ENCODE results near the gene OR6N2. TPM values are rescaled to one million over a fixed set of nuclear protein-coding genes. Genes with fewer than 3 reads are reported as not detected.

The OR6N2 gene
- polyA plus RNA-seq, 1 experiment, result not detected

DNA sequence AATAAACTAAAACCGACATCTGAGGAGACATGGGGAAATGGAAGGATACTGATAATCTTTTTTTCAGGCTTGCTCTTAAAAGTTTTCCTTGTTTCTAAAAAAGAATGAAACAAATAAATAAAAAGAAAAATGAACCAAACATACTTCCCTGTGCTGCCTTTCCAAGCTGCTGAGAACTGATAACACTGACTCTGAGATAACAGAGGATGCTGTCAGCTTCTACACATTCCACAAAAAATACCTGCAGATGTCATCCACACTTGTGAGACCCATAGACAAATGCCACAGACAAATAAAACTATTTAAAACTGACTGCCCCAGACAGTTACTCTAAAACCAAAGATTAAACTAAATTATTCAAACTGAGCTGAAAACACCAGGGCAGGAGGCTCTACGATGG, 48.5 kb downstream of the OR6N2 start:
- H3K27me3 ChIP-seq (ENCODE audit: control insufficient read depth, insufficient read depth, low read length), result no peaks in the 10 kb centered on the region
- no peak overlapping the region for H3K4me3 ChIP-seq (ENCODE audit: low read depth, low read length)
- H3K9me3 ChIP-seq (ENCODE audit: control insufficient read depth, insufficient read depth, low read length), result no peaks in the 10 kb centered on the region
- DNase-seq (ENCODE audit: low read depth, low spot score), result no peak
- TF ChIP-seq, protein P1, sequence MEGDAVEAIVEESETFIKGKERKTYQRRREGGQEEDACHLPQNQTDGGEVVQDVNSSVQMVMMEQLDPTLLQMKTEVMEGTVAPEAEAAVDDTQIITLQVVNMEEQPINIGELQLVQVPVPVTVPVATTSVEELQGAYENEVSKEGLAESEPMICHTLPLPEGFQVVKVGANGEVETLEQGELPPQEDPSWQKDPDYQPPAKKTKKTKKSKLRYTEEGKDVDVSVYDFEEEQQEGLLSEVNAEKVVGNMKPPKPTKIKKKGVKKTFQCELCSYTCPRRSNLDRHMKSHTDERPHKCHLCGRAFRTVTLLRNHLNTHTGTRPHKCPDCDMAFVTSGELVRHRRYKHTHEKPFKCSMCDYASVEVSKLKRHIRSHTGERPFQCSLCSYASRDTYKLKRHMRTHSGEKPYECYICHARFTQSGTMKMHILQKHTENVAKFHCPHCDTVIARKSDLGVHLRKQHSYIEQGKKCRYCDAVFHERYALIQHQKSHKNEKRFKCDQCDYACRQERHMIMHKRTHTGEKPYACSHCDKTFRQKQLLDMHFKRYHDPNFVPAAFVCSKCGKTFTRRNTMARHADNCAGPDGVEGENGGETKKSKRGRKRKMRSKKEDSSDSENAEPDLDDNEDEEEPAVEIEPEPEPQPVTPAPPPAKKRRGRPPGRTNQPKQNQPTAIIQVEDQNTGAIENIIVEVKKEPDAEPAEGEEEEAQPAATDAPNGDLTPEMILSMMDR (IDR thresholded peaks at IDR 0.05; ENCODE audit: low read depth, low read length), result no peak
- H3K27ac ChIP-seq (ENCODE audit: low read depth, low read length), result no peak overlapping the region
- ChIA-PET POLR2A (no interaction called here), CTCF (no interaction called here)

DNA sequence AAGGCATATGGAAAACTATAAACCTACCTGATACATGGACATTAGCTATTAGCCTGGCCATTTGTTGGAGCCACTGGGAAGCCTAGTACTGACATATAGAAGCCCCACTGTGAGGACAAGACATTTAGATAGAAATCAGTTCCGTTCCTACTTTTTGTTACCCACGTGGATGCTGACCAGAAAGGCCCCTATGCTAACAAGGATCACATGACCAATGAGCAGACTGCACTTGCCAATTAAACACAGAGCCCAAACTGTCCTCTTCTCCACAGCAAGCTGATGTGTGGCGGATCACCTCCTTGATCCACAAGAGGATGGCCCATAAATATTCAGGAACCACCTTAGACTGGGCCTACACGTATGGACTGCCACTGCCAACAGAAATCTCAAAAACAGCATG, 49.3 kb downstream of the OR6N2 start:
- no peak overlapping the region for H3K4me3 ChIP-seq (ENCODE audit: low read depth, low read length)
- no peaks in the 10 kb centered on the region for H3K27me3 ChIP-seq (ENCODE audit: control insufficient read depth, insufficient read depth, low read length)
- no peaks in the 10 kb centered on the region for H3K9me3 ChIP-seq (ENCODE audit: control insufficient read depth, insufficient read depth, low read length)
- ChIA-PET POLR2A (no interaction called here), CTCF (no interaction called here)
- DNase-seq (ENCODE audit: low read depth, low spot score), result no peak
- TF ChIP-seq, protein P1 (IDR thresholded peaks at IDR 0.05; ENCODE audit: low read depth, low read length), result no peak
- no peak overlapping the region for H3K27ac ChIP-seq (ENCODE audit: low read depth, low read length)

DNA sequence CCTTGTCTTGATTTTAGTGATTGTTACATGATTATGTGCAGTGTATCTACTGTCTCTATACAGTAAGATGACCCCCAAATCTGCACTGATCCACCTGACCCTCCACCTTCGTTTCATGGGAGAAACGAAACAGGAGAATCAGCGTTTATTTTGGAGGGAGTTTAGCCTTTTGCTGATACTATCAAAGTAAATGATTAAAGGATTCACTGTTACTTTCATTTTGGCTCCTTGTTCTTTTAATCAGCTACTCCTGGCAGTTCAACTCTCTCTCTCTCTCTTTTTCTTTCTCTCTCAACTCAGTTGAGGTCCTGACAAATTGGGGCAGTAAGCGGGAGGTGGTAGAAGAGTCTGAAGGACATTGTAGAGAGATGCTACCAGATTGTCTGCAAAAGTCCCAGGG, 50.6 kb downstream of the OR6N2 start:
- ChIA-PET POLR2A (no interaction called here), CTCF (interaction anchor here (0.7 kb wide), 1 partner anchor 10 kb away, joined by 4 read pairs; no protein-coding TSS in a partner anchor)
- Histone ChIP-seq H3K4me3 (ENCODE audit: low read depth, low read length) (no peak overlapping the region), H3K27me3 (ENCODE audit: control insufficient read depth, insufficient read depth, low read length) (no peaks in the 10 kb centered on the region), H3K27ac (ENCODE audit: low read depth, low read length) (no peak overlapping the region), H3K9me3 (ENCODE audit: control insufficient read depth, insufficient read depth, low read length) (no peaks in the 10 kb centered on the region)
- DNase-seq (ENCODE audit: low read depth, low spot score), result no peak
- TF ChIP-seq, protein P1 (IDR thresholded peaks at IDR 0.05; ENCODE audit: low read depth, low read length), result no peak

DNA sequence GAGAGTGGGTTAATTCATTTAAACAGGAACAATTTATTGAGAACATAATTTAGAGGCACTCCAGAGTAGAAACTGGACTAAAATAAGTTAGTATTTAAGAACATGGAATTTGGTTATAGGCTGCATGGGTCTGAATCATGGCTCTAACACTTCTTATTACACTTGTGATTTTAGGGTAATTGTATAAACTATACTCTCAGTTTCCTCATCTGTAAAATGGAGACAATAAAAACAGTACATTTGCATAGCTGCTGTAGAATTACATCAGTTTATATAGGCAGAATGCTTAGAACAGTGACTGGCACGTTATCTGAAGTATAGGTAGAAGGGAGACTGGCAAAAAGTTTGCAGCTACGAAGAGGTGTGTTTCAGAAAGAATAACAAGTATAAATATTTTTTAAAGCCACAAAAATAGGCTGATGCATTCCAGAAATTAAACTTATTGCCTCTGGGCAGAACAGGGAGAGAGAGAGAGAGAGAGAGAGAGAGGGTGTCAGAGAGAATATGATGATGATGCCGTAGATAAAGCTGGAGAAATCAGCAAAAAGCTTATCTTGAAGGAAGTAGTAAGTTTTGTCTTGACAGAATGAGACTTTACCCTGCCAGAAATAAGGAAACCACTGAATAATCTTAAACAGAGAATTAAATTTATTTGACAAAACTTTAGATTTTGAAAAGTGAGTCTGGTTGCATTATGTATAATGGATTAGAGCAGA, 52.3 kb downstream of the OR6N2 start:
- no peak for DNase-seq (ENCODE audit: low read depth, low spot score)
- no peaks in the 10 kb centered on the region for H3K27me3 ChIP-seq (ENCODE audit: control insufficient read depth, insufficient read depth, low read length)
- H3K9me3 ChIP-seq (ENCODE audit: control insufficient read depth, insufficient read depth, low read length), result no peaks in the 10 kb centered on the region
- TF ChIP-seq, protein P1 (IDR thresholded peaks at IDR 0.05; ENCODE audit: low read depth, low read length), result no peak
- no peak overlapping the region for H3K27ac ChIP-seq (ENCODE audit: low read depth, low read length)
- POLR2A ChIA-PET, result no interaction called here
- H3K4me3 ChIP-seq (ENCODE audit: low read depth, low read length), result no peak overlapping the region
- CTCF ChIA-PET, result no interaction called here

DNA sequence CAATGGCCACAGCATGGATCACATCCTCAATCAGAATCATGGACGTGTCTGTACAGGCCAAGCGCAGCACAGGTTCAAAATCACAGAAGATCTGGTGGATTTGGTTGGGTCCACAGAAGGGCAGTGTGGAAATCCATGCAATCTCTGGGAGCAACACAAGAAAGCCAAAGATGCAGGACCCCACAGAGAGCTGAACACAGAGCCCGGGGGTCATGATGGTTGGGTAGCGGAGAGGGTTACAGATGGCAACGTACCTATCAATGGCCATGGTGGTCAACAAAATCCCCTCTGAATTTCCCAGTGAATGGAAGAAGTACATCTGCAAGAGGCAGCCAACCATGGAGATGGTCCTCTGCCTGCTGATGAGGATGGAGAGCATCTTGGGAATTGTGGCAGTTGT, 56.6 kb downstream of the OR6N2 start:
- CTCF ChIA-PET, result interaction anchor here (0.8 kb wide), 1 partner anchor 274 kb away, joined by 3 read pairs; no protein-coding TSS in a partner anchor
- no peak for DNase-seq (ENCODE audit: low read depth, low spot score)
- H3K27ac ChIP-seq (ENCODE audit: low read depth, low read length), result no peak overlapping the region
- H3K9me3 ChIP-seq (ENCODE audit: control insufficient read depth, insufficient read depth, low read length), result no peaks in the 10 kb centered on the region
- TF ChIP-seq, protein P1 (IDR thresholded peaks at IDR 0.05; ENCODE audit: low read depth, low read length), result no peak
- no peak overlapping the region for H3K4me3 ChIP-seq (ENCODE audit: low read depth, low read length)
- POLR2A ChIA-PET, result no interaction called here
- no peaks in the 10 kb centered on the region for H3K27me3 ChIP-seq (ENCODE audit: control insufficient read depth, insufficient read depth, low read length)

Small RNAs within 50 kb of the gene (small RNA-seq; reads per million reads assigned to genes)
- gene OR2AQ1P (ENCODE audit: insufficient read length, low read depth), result not detected

Other genes with a start within 250 kb of the OR6N2 start
- gene OR6Y1, start 226.8 kb downstream of the OR6N2 start, polyA plus RNA-seq (2011; rRNA removed), result not detected in 2 replicates
- not detected in 2 replicates for gene OR6P1, start 210.6 kb downstream of the OR6N2 start, polyA plus RNA-seq (2011; rRNA removed)
- not detected in 2 replicates for gene OR10X1, start 201.3 kb downstream of the OR6N2 start, polyA plus RNA-seq (2011; rRNA removed)
- gene OR10Z1, start 175.9 kb downstream of the OR6N2 start, polyA plus RNA-seq (2011; rRNA removed), result not detected in 2 replicates
- 0.01 TPM in 1 of 2 replicates, not detected in the other for gene SPTA1, start 94.5 kb downstream of the OR6N2 start, polyA plus RNA-seq (2011; rRNA removed)
- not detected in 2 replicates for gene OR6K2, start 80.6 kb downstream of the OR6N2 start, polyA plus RNA-seq (2011; rRNA removed)
- not detected in 2 replicates for gene OR6K3, start 60.5 kb downstream of the OR6N2 start, polyA plus RNA-seq (2011; rRNA removed)
- gene OR6K6, start 26.5 kb downstream of the OR6N2 start, polyA plus RNA-seq (2011; rRNA removed), result not detected in 2 replicates
- gene OR6N1, start 9.0 kb downstream of the OR6N2 start, polyA plus RNA-seq (2011; rRNA removed), result not detected in 2 replicates
- gene MNDA, start 50.1 kb upstream of the OR6N2 start, polyA plus RNA-seq (2011; rRNA removed), result not detected in 2 replicates
- not detected in 2 replicates for gene PYHIN1, start 150.3 kb upstream of the OR6N2 start, polyA plus RNA-seq (2011; rRNA removed)
- gene IFI16, start 228.7 kb upstream of the OR6N2 start, polyA plus RNA-seq (2011; rRNA removed), result 134 and 179 TPM in 2 replicates